Stimulated activated CD4-positive, alpha-beta T cell treated with anti-CD3 and anti-CD28 coated beads, Interleukin-2, amount 100 ng/mL, for 48 hours (primary cell): ENCODE results near the gene SERPINA5.

Source experiments
- DNase-seq, 2 donors: peaks; one replicate each; pipeline ENCODE4 v3.0.0-alpha.2; 2020

Gene SERPINA5, protein sequence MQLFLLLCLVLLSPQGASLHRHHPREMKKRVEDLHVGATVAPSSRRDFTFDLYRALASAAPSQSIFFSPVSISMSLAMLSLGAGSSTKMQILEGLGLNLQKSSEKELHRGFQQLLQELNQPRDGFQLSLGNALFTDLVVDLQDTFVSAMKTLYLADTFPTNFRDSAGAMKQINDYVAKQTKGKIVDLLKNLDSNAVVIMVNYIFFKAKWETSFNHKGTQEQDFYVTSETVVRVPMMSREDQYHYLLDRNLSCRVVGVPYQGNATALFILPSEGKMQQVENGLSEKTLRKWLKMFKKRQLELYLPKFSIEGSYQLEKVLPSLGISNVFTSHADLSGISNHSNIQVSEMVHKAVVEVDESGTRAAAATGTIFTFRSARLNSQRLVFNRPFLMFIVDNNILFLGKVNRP

DNA sequence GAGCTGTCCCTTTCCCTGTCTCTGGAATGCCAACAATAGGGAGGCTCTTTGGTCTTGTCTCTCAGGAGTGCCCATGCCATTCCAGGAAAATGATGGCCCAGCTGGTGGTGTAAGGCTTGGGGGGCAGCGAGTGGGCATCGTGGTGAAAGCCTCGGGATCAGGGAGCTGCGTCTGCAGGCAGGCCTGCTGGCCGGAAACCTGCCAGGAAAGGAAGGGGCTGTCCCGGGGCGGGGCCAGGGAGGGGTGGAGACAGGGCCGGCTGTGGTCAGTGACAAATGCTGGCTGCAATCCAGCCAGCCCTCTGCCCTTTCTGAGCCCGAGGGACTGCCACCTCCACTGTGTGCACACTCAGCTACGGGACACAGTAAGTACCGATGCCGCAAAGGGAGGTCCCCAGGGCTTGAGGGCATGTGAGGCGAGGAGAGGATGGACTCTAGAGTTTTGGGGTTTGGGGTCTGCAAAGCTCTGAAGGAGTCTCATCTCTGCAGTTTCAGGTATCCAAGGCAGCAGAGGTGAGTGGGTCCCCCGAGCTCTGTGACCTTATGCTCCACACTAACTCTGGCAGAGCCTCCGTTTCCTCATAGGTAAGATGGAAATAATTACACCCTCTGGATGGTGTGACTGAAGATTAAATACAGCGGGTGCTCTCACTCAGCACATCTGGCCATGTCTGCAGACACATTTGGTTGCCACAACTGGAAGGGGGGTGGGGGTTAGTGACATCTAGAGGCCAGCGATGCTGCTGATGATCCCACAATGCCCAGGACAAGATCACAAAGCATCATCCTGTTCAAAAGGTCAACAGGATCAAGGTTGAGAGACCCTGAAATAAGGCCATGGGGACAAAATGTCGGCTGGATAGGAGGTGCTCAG, at the start of gene SERPINA5:
SERPINA5 (plus strand) TSS at position 300 of the 873 bp plus-strand sequence. CDS start 5,937 bp downstream, outside the sequence.
- no peak for DNase-seq

- DNase-seq: no peak
Measured at GRCh38 chr14:94532447-94532846, 48.8 kb upstream of the SERPINA5 start.

- DNase-seq: no peak
Measured at GRCh38 chr14:94535506-94535905, 45.7 kb upstream of the SERPINA5 start.

GRCh38 chr14:94536836-94537235, 44.4 kb upstream of the SERPINA5 start:
- DNase-seq: no peak

DNA sequence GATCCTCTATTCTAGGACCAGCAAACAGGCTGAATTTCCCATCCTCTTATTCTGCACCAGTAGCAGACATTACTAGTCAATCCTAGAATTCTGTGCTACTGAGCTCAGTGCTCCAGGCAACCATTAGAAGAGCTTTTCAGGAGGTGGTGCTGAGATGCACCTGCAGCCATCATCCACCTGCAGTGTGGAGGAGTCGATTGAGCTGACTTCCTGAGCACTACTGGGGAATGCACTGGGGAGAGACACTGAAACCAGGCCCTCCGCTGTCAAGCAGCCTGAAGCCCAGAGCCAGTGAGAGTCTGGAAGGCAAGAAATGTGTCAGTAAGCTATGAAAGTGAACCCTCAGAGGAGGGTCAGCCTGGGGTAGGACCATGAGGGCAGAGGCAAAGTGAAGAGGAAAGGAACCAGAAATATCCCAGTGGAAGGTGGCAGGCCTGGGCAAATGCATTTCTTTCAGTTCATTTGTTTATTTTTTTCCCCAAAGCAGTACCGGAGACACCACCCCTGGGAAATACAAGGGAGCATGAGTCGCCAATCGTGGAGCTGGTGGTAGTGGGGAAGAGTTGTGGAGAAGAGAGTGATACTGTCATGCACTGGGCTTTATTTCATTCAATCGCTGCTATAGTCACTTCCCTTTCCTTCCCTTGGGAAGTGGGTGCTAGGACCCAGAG, 43.0 kb upstream of the SERPINA5 start:
- DNase-seq: no peak

GRCh38 chr14:94539181-94539580, 42.0 kb upstream of the SERPINA5 start:
- DNase-seq: no peak

DNA sequence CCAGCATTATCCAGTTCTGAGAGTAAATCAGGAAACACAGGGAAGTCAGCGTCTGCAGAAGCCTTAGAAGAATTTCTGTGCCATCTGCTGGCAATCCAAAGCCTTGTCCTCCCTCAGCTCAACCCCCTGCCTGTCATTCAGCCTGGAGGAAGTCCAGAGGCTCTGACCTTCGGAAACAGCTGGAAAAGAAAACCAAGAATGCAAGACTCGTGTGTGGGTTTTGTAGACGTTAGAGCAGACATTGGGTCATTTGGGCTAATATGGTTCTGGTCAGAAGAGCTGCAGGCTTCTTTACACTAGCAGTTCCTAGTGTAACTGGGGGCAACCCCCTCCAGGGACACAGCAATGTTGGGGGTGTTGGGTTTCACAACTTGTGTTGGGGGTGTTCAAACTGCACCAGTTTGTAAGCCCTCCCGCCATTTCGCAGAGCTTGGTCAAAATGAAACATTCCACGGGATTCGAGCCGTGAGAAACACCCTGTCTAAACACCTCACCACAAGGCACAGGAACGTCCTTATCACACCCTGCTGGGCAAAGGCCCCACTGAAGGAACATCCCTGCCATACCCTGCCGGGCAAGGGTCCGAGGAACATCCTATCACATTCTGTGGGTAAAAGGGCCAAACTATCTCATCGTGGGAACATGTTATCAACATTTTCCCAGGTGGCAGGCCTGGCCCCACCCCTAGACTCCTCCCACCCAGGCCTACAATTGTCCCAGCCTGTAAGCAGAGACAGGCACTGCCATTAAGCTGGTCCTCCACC, 41.0 kb upstream of the SERPINA5 start:
- no peak for DNase-seq

- DNase-seq: no peak
Measured at GRCh38 chr14:94541234-94541975, 39.8 kb upstream of the SERPINA5 start.

GRCh38 chr14:94542111-94542810, 39.0 kb upstream of the SERPINA5 start:
- DNase-seq: no peak

DNA sequence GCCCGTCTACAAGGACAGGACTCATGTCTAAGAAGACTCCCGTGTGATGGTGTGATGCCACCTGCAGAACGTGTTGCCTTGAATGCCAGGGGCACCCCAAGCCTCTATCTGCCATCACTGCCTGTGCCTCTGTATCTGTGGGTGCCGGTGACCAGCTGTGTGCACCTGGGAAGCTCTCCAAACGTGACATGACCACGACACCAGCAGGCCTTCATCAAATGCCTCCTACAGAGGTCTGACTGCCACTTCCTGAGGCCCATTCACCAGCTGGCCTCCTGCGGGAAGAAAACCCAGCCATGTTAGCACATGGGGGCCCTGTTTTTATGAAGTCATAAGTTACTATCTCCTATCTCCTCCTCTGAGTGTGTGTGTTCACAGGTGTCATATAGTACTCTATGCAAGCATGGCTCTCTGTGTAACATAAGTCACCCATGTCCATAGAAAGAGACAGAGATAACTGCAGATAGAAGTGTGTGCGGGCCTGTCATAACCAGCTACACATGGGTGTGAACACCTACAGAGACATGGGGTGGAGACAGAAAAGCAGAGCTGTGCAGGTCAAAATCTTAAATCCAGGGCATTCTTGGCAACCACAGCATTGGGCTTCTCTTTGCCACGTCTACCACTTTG, 38.3 kb upstream of the SERPINA5 start:
- no peak for DNase-seq

DNA sequence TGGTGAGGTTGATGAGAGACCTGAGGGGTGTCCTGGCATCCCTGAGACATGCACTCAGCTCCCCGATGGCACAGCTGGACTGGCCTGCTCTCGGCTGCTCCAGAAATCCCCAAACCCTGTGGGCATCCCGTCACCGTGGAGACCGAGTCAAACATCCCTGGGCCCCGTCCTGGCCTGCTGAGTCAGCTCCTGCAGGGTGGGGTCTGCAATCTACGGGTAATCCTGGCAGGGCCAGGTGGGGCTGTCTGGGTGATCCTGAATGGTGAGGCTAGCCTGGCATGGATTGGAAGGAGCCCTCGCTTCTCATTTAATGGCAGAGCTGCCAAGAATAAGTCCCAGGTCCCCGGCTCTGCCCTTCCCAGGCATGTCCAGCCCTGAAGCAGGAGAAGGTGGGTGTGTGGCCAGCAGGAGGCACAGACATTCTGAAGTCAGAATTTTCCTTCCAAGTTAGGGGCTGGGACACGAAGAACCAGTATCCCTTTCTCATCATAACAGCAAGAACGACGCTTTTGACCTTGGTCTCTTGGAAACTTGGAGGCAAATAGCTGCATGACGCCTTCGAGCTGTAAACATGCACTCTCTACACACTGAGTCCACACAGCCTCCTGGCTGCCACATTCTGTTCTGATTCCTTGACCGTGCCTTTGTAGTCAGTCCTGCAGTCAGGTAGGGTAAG, 37.6 kb upstream of the SERPINA5 start:
- no peak for DNase-seq

DNA sequence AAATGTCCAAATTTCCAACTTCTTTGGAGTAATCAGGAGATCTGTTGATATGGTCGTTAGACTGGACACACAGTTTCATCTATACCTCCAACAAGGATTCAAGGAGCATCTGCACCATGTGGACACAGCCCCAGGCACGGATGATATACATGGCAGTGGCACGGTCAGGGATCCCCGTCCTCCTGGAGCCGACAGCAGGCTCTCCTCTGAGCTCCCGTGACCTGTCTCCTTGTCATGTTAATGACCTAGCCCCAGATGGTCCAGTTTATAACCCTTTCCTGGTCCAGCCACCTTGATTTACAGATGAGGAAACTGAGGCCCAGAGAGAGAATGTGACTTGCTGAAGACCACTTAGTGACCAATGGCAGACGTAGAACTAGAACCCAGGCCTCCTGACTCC, 36.5 kb upstream of the SERPINA5 start:
- DNase-seq: no peak

- no peak for DNase-seq
Measured at GRCh38 chr14:94545131-94545841, 35.9 kb upstream of the SERPINA5 start.

- DNase-seq: no peak
Measured at GRCh38 chr14:94547151-94547680, 34.0 kb upstream of the SERPINA5 start.

GRCh38 chr14:94547726-94548125, 33.5 kb upstream of the SERPINA5 start:
- no peak for DNase-seq

DNA sequence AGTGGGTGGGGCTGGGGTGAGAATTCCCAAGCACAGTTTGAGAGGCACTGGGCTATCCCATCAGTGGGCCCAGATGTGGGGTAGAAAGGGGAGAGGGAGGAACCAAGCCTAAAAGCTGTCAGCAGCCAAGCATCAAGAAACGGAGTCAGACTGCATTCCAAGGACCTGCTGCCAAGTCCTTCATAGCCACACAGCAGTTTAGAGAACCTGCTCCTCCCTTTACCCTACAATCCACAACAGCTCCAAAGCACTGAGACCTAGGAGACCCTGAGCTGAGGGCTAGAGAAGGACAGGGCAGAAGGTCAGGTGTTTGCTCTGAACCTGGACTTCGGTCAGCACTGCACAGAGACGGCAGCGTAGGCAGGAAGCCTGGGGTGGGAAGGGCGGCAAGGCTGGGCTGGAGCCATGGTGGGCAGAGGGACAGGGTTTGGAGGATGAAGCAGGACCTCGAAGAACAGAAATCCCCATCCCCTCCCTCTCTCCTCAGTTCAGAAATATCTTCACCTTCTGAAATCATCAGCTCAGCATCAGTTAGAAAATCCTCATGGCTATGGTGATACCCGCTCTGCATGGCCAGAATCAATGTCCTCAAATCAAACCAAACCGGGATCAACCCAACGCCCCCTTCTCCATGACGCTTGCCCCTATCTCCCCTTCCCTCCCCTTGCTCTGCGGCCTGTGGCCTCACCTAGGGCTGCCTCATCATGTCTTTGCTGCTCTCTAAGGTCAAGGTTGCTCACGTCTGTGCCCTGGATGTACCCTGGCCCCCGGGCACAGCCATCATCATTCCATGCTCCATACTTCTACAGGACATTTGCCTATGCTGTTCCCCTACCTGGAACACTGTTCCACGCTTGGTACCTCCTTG, 32.9 kb upstream of the SERPINA5 start:
- DNase-seq: no peak

GRCh38 chr14:94548999-94549985, 31.9 kb upstream of the SERPINA5 start:
- DNase-seq: peak; percentile 68 to 72
